Hematopoietic multipotent progenitor cell treated with erythropoietin and hydrocortisone succinate and interleukin-3 and kit ligand, for 6 days (in vitro differentiated cells): ENCODE data around the gene NSD2.

Source experiments
- DNase-seq: peaks from one replicate; pipeline ENCODE4 v3.0.0-alpha.2; 2015

The NSD2 gene

DNA sequence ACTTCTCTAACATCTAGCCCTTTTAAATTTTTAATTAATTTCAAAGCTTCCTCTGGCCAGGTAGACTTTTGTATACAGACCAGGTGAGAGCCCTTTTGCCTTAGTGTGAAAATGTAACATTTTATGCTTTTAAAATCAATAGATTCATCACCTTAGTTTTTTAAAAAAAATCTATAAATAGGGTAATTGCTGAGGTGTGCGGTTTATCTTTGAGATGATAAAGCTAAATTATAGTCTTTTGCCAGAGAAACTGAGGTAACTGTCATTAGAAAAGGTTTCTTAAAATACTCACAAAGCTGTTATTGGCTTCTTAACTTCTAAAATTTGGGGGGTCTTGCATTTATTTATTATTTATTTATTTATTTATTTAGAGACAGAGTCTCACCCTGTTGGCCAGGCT is 74.7 kb downstream of the NSD2 start:
- no peak for DNase-seq

- DNase-seq, result no peak
These were observed 77.0 kb downstream of the NSD2 start for GRCh38 chr4:1948232-1948631.

GRCh38 chr4:1948892-1949436 is 77.8 kb downstream of the NSD2 start:
- DNase-seq, result no peak

- DNase-seq, result no peak
These were observed 79.2 kb downstream of the NSD2 start for GRCh38 chr4:1950369-1950768.

DNA sequence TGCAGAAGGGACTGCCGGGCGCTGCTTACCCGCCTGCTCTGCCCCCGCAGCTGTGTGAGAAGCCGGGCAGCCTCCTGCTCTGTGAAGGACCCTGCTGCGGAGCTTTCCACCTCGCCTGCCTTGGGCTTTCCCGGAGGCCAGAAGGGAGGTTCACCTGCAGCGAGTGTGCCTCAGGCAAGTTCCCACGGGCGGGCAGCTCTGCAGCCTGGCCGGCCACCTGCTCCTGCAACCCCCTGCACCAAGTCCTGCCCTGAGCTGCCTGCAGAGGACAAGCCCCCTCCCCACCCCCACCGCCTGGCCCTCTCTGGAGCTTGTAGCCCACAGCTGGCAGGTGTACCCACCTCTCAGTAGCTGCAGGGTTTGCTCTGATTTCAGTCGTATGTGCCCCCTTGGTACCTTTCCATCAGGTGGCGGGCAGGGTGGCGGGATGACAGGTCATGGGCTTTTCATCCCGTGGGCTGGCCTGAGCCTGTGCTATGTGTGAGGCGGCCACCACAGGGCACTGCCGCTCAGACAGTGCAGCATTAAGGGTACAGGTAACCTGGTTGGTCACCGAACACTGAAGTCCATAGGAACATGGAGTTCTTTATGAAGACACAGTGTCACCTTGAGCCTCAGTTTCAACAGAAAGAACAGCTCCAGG is 81.0 kb downstream of the NSD2 start:
- DNase-seq, result no peak

GRCh38 chr4:1952719-1953118 is 81.5 kb downstream of the NSD2 start:
- peak; percentile 26 for DNase-seq

DNA sequence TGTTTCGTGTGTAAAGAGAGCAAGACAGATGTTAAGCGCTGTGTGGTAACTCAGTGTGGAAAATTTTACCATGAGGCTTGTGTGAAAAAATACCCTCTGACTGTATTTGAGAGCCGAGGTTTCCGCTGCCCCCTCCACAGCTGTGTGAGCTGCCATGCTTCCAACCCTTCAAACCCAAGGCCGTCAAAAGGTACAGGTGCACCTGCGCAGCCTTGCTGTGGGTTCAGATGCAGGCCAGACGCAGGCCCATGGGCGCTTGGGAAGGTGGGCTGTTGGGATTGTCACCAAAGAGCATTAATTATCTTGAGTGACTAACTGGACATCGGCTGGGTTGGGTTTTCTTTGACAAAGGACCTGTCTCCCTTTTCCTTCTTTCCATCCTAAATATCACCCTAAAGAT is 82.1 kb downstream of the NSD2 start:
- DNase-seq, result no peak

DNA sequence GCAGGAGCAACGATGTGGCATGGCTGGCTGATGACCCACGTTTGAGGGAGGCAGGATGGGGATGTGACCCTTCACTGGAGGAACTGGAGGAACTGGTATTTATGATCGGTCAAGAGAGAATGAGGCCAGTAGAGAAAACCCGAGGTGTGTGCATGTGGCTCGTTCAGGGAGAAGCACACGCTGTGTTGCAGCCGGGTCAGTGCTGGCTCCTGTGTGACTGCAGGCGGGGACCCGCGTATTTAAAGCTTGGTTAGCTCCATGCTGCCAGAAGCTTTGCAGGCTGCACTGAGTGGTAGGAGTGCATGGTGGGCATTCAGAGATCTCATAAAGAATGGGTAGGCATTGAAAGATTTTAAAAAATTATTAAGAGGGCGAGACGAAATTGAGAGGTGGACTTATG is 85.4 kb downstream of the NSD2 start:
- no peak for DNase-seq

- DNase-seq, result no peak
These were observed 87.3 kb downstream of the NSD2 start for GRCh38 chr4:1958276-1959103.

- DNase-seq, result no peak
These were observed 87.9 kb downstream of the NSD2 start for GRCh38 chr4:1959104-1959384.

- DNase-seq, result no peak
These were observed 89.1 kb downstream of the NSD2 start for GRCh38 chr4:1960170-1960825.

DNA sequence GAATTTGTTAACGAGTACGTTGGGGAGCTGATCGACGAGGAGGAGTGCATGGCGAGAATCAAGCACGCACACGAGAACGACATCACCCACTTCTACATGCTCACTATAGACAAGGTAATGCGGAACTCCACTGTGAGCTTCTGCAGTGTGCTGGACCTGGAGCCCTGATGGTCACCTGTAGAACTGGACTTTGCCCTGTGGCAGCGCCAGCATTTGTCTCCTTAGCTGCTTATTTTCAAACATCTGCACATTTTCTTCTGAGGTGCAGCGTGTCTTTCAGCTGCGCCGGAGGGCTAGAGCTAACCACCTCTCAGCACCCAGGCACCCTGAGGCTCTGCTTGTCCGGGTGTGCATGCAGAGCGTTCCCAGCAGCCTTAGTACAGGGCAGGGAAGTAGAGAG is 89.8 kb downstream of the NSD2 start:
- DNase-seq, result no peak

- DNase-seq, result no peak
These were observed 90.4 kb downstream of the NSD2 start for GRCh38 chr4:1961563-1961962.

GRCh38 chr4:1962980-1963379 is 91.8 kb downstream of the NSD2 start:
- no peak for DNase-seq

- DNase-seq, result peak; percentile 57
These were observed 93.2 kb downstream of the NSD2 start for GRCh38 chr4:1964443-1964842.

DNA sequence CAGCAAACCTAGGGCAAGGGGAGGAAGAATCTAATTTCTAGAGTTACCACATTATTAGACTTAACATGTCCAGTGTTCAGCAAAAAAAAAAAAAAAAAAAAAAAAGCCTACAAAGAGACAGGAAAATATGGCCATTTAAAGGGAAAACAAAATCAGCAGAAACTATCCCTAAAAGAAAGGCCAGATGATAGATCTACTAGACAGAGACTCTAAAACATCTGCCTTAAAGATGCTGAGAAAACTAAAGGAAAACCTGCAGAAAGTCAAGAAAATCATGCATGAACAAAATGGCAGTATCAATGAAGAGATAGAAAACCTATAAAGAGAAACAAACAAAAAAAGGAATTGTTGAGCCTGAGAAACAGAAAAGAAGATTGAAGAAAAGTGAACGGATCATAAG is 93.8 kb downstream of the NSD2 start:
- no peak for DNase-seq

GRCh38 chr4:1967512-1968149 is 96.4 kb downstream of the NSD2 start:
- no peak for DNase-seq

- no peak for DNase-seq
These were observed 97.6 kb downstream of the NSD2 start for GRCh38 chr4:1968686-1969295.

DNA sequence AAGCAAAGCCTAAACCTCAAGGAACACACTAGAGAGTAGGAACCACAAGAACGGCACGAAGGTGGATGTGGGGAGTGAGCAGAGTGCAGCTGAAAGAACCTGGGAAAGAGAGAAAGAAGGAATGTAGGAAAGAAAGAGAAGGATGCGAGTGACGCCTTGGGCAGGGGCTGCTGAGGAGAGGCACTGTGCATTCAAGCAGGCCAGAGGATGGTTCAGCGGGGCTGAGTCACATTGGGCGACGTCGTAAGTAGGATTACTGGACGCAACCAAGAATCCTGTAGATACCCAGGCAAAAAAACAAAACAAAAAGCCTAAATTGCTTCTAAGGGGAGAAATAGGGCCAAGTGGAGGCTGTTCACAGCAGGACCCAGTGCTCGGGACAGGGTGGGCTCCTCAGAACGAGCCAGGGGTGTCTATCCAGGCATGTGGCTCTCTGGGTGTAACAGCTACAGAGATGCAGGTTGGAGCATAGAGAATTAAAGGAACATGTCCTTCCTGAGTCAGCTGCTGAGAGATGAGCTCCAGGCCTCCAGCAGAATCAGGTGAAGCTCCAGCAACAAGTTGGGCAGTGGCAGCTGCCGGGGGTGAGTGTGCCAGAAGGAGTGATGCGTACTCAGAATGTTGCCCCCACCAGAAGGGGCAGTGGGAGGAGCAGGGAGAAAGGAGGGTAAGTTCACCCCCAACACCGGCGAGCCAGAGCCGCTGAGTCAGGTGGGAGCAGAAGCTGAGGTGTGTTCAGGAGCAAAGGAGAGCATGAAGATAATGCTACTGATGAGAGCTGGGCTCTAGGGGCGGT is 98.9 kb downstream of the NSD2 start:
- DNase-seq, result no peak

GRCh38 chr4:1970926-1971325 is 99.7 kb downstream of the NSD2 start:
- DNase-seq, result no peak

- DNase-seq, result no peak
These were observed 100.4 kb downstream of the NSD2 start for GRCh38 chr4:1971456-1972200.

DNA sequence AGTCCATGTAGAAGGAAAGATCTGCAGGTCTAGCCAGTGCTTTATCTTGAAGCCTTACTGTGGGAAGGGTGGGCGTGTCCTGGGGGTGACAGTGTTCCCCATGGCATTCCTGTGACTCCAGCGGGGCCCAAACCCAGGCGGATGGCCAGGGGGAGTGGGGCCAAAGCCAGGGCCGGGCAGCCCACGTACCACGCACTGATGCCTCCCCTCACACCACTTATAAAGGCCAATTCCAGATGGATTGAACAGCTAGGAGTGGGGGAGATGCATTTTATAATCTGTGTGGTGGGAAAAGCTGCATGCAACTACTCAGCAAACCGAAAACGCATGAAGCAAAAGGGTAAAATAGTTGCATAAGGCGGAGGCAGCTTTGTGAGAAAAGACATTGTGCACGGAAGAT is 101.2 kb downstream of the NSD2 start:
- DNase-seq, result no peak
